ENCODE results near the gene GUCY2C. TPM values are rescaled to one million over a fixed set of nuclear protein-coding genes. Genes with fewer than 3 reads are reported as not detected.
A peak's percentile ranks its signal among the peaks of the same experiment; 100 is the strongest.

Gene GUCY2C
- total and polyA plus RNA-seq, 10 of the 15 experiments (the other 5 are each of a cell fraction or from before 2014, with no cell fraction given) = 0.08 to 0.60 (median 0.17) TPM

- ChIA-PET POLR2A (no interaction called here), SMC1A (ENCODE audit: uncharacterized antibody, unreplicated experiment) (interaction anchor here (1.5 to 8.8 kb wide), 6 partner anchors 32 to 497 kb away, joined by 3 to 73 read pairs (median 6); no protein-coding TSS in a partner anchor), RAD21 (ENCODE audit: unreplicated experiment) (interaction anchor here (1.2 to 2.9 kb wide), 2 partner anchors 105 to 425 kb away, joined by 3 to 31 read pairs; no protein-coding TSS in a partner anchor), CTCF (interaction anchor here (0.7 to 6.9 kb wide), 7 partner anchors 34 to 479 kb away, joined by 3 to 44 read pairs (median 6); no protein-coding TSS in a partner anchor)
- BruUV-seq (replicated peaks) = no TSS peak
- H3K36me3 ChIP-seq (ENCODE audit: control insufficient read depth in 2 of 2, insufficient read depth in 2 of 2, low read length in 1 of 2) = no peaks in the 10 kb centered on the region
- ATAC-seq (peak; percentile 71), FAIRE-seq (peak; percentile 84), DNase-seq (ENCODE audit: low read depth, low spot score) (no peak)
- no peak overlapping the region for H3K27ac ChIP-seq (ENCODE audit: control insufficient read depth, insufficient read depth)
- no peak overlapping the region for H3K4me2 ChIP-seq (ENCODE audit: control insufficient read depth, insufficient read depth)
- intact Hi-C loops (cut with micrococcal nuclease; ENCODE audit: unreplicated experiment) (loop anchor here (1.0 to 5.0 kb wide), 5 partner anchors 34 to 477 kb away; no protein-coding TSS in a partner anchor), in situ Hi-C loops (cut with MboI) (no loop called here)
- 63% methylated on average over 7 of the region's 7 CpGs for WGBS (ENCODE audit: insufficient coverage, insufficient replicate concordance, low lambda C conversion rate, missing lambda C conversion rate)
- no peak overlapping the region for H2AFZ ChIP-seq (ENCODE audit: control insufficient read depth, low read depth, low read length)
- H3K27me3 ChIP-seq (replicated peaks in 1 of 2; ENCODE audit: control insufficient read depth in 2 of 2, insufficient read depth in 2 of 2, low read length in 1 of 2) = no peaks in the 10 kb centered on the region
- TF ChIP-seq SMC3 (IDR thresholded peaks at IDR 0.05; ENCODE audit: borderline replicate concordance, low read length) = peak; percentile 92
- TF ChIP-seq RAD21 (IDR thresholded peaks at IDR 0.05; ENCODE audit: insufficient read depth, low read depth, low read length) = peak; percentile 93
- TF ChIP-seq WRNIP1 (IDR thresholded peaks at IDR 0.05; ENCODE audit: borderline replicate concordance, low read depth, low read length) = no peak
- peak; percentile 50 to 72 (median 56); a peak in 5 of 6 replicates for TF ChIP-seq CTCF (IDR thresholded peaks at IDR 0.05 in 2 of 3, conservative IDR thresholded peaks at IDR 0.05 in 1 of 3; ENCODE audit: control insufficient read depth in 2 of 3, extremely low read depth in 1 of 3, insufficient read depth in 1 of 3, low read depth in 3 of 3, low read length in 3 of 3)
- peak; percentile 96 for TF ChIP-seq ZNF24 (IDR thresholded peaks at IDR 0.05)
- no peak for TF ChIP-seq SPI1 (IDR thresholded peaks at IDR 0.05; ENCODE audit: borderline replicate concordance, insufficient read depth, low read depth, low read length)
- no peak for TF ChIP-seq HDGF (IDR thresholded peaks at IDR 0.05)
- TF ChIP-seq MEF2A (IDR thresholded peaks at IDR 0.05; ENCODE audit: insufficient read depth, low read depth, low read length) = 0 out of 2 replicates have a peak, but pooled peaks have one; percentile 7
- TF ChIP-seq RAD51 (IDR thresholded peaks at IDR 0.05) = peak; percentile 34; the same call in 1 of the 2 replicates
- no peak overlapping the region for H3K4me3 ChIP-seq
- no peaks in the 10 kb centered on the region for H3K79me2 ChIP-seq (ENCODE audit: control insufficient read depth, insufficient read depth, low read length)
- no peaks in the 10 kb centered on the region for H3K9me3 ChIP-seq (replicated peaks; ENCODE audit: control insufficient read depth, insufficient read depth, low read length)
- no peaks in the 10 kb centered on the region for H4K20me1 ChIP-seq (ENCODE audit: control insufficient read depth, insufficient read depth)
- no peak overlapping the region for H3K9ac ChIP-seq (ENCODE audit: control insufficient read depth, insufficient read depth, low read length)
- no peaks in the 10 kb centered on the region for H3K4me1 ChIP-seq (ENCODE audit: control insufficient read depth, insufficient read depth, low read length)
Observed at GRCh38 chr12:14664434-14665023, 31.9 kb downstream of the GUCY2C start.

Measured in GM12878 (cell line).